GM19455 (cell line): ENCODE results near the gene CHCHD6.

Experiments used
- ATAC-seq: cut with Tn5 transposase; IDR thresholded peaks from one replicate; pipeline ENCODE4 v1.9.1; 2021; ENCODE audit not compliant: unreplicated experiment

The CHCHD6 gene

DNA sequence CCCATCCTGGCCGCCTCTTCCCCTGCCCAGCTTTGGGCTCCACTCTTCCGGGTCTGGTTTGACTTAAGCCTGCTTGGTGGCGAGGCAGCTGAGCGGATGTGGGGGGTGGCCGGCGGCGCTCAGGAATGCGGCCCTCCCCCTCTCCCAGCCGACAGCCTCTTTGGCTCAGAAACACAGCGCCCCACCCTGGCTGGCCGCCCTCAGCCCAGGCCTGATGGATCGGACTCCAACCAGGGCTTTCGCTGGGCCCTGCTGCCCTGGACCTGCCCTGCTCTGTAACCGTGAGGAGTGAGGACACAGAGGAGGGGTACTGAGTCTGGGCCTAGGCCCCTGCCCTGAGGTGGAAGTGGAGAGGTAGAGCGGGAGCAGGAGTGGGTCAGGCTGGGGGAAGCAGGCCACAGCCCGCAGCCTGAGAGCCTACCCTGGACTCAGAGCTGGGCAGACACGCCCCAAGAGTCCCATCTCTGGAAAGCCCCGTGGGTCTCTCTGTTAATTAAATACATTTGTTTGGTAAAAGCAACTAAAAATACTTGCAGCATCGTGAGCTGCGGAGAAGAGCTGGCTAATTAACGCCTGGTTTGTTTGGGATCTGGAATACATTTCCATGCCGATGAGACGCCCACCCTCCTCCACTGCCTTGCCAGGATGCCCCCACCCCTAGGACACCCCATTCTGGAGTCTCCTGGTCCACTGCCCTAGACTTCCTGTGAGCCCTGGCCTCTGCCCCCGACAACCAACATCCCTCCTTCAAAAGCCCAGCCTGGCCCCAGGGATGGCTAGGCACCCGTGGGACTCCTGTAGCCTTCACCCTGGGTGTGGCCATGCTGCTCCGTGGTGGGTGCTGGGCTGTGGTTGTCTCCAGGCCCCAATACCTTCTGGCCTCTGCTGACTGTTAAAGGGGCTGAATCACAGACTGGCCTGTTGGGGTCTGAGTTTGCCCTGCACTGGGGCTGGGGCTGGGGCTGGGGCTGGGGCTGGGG lies 298.4 kb downstream of the CHCHD6 start:
- ATAC-seq: no peak

DNA sequence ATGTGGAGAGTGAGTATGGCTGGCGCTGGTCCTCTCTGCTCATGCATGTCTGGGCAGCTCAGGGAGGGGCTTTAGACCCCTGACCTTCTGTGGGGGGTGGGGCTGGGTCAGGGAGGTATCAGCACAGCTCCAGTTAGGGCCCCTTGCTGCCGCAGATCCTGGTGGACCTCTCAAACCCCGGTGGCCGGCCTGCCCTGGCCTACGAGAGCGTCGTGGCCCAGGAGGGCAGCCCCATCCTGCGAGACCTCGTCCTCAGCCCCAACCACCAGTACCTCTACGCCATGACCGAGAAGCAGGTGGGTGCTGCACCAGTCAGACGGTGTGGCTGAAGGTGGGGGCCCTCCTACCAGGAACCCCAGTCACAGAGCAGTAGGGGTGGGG lies 299.1 kb downstream of the CHCHD6 start:
- no peak for ATAC-seq

DNA sequence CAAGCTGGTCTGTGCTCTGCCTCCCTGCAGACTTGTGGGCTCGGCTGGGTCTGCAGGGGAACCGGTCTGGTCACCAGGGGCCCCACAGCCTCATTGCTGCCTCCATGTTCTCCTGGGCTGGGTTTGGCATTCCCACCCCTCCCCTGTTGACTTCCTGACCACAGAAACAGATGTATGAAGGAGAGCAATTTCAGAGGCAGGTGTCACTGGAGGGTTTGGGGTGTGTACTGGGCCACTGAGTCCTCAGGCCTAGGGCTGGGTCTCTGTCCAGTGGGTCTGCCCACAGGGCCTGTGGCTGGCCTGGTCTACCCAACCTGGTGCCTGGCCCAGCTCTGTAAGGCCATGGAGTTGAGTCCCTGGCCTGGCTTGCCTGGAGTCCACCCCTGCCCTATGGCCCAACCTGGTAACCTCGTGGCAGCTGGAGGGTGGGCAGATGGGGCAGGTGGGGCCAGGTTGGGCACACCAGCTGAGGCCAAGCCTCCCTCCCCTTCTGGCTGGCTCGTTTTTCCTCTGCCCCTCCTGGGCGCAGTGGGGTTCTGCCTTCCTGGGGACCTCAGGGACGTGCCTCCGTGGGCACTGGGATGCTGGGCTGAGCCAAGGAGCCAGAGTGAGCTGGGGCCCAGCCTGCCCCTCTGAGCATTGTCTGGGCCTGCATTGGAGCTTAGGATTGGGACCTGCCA lies 299.7 kb downstream of the CHCHD6 start:
- no peak for ATAC-seq

DNA sequence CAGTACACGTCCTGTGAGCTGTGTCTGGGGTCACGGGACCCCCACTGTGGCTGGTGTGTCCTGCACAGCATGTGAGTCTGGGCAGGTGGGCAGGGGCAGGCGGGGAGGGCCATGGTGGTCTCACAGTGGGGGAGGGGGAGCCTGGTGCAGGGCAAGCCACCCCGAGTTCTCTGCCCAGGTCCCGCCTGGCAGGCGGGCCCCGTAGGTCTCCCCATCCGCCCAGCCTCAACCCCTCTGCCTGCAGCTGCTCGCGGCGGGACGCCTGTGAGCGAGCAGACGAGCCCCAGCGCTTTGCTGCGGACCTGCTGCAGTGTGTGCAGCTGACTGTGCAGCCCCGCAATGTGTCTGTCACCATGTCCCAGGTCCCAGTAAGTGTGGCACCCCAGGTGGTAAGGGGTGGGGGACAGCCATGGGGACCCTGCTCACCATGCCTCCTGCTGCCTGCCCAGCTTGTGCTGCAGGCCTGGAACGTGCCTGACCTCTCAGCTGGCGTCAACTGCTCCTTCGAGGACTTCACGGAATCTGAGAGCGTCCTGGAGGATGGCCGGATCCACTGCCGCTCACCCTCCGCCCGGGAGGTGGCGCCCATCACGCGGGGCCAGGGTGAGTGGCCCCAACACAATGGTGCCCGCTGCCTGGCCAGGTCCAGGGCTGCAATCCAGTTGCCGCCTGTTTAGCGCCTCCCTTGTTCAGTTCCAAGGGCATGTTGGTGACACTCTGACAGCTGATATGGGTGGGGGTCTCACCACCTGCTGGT lies 300.8 kb downstream of the CHCHD6 start:
- ATAC-seq: no peak

DNA sequence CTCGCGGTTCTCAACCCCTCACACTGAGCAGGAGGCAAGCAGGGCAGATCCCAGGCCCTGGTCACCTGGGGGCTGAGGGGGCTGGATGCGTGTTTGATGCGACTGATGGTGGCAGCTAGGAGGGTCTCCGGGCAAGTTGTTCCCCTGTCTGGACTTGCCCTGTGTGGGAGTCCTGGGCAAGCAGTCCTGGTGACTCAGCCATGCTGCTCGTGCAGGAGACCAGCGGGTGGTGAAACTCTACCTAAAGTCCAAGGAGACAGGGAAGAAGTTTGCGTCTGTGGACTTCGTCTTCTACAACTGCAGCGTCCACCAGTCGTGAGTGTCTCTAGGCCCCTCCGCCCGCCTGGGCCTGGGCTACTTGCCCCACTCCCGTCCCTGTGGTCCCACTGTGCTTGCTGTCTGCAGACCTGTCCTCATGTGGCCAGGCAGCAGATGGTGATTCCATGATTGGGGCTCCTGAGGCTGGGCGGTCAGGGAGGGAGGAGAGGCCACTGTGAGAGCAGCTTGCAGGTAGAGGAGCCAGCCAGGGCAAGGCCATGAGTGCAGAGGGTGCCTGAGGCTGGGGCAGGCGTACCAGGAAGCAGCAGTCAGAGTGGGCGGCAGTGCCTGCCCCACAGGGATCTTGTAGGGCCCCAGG lies 301.9 kb downstream of the CHCHD6 start:
- ATAC-seq: no peak

DNA sequence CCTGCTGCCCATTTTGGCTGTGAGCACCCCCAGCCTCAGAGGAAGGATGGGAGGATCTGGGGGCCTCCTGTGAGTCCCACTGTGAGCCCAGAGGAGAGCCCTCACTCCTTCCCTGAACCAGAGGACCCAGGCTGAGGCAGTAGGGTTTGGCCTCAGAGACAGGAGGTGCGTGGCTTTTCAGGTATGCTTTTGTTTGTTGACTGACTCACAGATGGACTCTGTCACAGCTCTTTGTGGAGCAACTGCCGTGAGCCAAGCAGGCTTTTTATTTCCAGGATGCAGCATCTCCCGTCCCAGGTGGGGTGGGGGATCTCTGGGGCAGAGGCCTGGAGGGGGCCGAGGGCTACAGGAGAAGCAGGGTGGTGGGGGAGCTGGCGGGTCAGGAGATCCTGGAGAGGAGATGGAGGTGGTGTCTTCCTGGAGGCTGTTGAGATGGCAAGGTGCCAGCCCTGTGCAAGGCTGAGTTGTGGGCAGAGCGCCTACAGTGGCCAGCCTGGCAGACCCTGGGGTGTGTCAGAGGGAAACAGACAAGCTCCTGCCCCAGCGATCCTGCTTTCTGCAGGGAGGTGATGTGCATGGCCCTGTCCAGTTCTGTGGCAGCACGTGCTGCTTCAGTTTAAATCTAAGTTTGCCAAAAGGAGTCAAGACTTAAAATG lies 302.9 kb downstream of the CHCHD6 start:
- no peak for ATAC-seq

DNA sequence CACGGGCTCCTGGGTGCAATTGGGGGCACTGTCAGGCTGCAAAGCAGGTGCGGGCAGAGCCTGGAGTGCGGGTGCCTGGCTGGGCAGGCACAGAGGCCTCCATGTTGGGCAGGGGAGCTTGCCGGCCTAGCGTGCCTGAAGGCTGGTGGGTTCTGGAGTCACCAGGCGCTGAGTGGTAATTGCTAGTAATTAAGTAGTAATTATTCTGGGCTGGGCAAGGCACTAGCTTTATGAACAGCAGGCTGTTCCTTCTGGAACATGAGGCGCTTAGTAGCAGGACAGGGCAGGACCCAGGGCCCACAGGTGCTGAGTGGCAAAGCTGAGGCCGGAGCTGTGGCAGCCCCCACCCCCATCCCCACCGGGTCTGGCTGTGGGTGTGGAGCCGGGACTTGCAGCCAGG lies 304.2 kb downstream of the CHCHD6 start:
- ATAC-seq: no peak

DNA sequence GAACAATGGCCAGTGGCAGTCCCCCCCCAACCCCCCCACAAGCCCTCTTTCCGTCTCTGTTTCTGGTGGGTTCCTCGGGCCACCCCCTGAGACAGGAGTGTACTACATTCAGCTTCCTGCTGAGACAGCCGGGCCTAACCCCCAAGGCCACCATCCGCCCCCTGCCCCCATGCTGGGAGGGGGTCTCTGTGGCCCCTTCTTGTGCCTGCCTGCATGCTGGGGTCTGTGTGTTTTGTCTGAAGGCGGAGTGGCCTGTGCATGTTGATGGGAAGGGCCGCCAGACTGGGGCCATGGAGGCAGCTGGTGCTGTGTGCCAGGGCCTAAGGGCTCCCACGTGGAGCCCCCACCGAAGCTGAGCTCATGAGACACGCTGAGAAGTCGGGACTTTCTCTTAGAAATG lies 305.5 kb downstream of the CHCHD6 start:
- ATAC-seq: no peak
